Nephron progenitor cell (in vitro differentiated cells): ENCODE measurements around the gene PRUNE1.
A peak's percentile ranks its signal among the peaks of the same experiment; 100 is the strongest.

Source experiments
- DNase-seq: peaks from one replicate; pipeline ENCODE4 v3.0.0; 2021
- H3K27ac Mint-ChIP-seq: 2 replicates; pipeline ENCODE4 v1.8.0; 2021; ENCODE audit warnings: mild to moderate bottlenecking, moderate library complexity, mixed read lengths
- H3K27me3 Mint-ChIP-seq: 2 replicates; pipeline ENCODE4 v1.8.0; 2021; ENCODE audit warnings: mild to moderate bottlenecking, low read depth, mixed read lengths; ENCODE audit not compliant: poor library complexity
- H3K36me3 Mint-ChIP-seq: 2 replicates; pipeline ENCODE4 v1.8.0; 2021; ENCODE audit warnings: low read depth, mixed read lengths
- H3K4me1 Mint-ChIP-seq: 2 replicates; pipeline ENCODE4 v1.8.0; 2021; ENCODE audit warnings: mixed read lengths
- H3K4me3 Mint-ChIP-seq: 2 replicates; pipeline ENCODE4 v1.8.0; 2021; ENCODE audit warnings: mild to moderate bottlenecking, moderate library complexity, mixed read lengths
- H3K9me3 Mint-ChIP-seq: 2 replicates; pipeline ENCODE4 v1.8.0; 2021; ENCODE audit warnings: mild to moderate bottlenecking, moderate library complexity, mixed read lengths
- CTCF ChIP-seq: fragments of 200-600 bp; sonication (generic); IDR thresholded peaks from 2 replicates; pipeline ENCODE4 v1.5.0; 2021; ENCODE audit warnings: antibody characterized with exemption

The PRUNE1 gene

DNA sequence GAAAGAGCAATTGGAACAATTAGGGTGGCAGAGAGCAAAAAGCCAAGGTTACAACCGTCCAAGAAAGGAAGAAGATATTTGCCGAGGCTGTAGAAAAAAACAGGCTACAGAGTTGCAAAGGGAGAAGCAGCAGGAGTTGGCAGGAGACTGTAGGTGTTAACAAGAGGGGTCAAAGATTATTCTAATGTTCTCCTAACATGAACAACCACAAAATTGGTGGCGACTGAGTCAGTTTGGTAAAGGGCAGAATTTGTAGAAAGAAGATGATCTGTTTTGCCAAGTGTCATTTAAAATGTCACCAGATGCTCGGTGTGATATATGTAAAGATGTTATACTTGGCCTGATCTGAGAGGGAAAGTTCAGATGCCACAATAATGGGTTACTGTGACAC lies 401 bp upstream of the PRUNE1 start:
- Mint-ChIP-seq H3K4me3 (peak overlapping the region; percentile 98), H3K36me3 (no peaks in the 10 kb centered on the region), H3K27me3 (peaks cover 6% of the 10 kb centered on the region), H3K4me1 (peaks cover 76% of the 10 kb centered on the region), H3K27ac (peak overlapping the region; percentile 99), H3K9me3 (no peaks in the 10 kb centered on the region)
- DNase-seq: no peak
- TF ChIP-seq CTCF: no peak

DNA sequence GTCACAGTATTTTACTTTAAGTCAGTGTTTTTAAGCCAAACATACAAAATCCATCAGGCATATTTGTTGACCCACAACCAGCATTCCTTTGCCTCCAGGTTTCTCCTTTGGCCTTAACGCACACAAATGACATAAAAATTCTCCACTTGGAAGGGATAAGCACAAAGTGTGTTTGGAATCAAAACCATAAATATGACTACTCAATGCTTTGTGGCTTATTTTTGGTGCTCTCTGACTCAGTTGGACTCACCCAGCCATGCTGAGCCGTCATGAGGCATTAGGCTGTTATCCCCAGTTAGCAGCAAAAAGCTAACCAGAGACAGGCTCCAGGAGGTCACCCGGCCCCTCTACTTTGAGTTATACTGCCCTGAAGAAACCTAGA lies 948 bp downstream of the PRUNE1 start:
- Mint-ChIP-seq H3K36me3 (no peaks in the 10 kb centered on the region), H3K27ac (no peak overlapping the region), H3K4me1 (peaks cover 83% of the 10 kb centered on the region), H3K9me3 (no peaks in the 10 kb centered on the region), H3K4me3 (peak overlapping the region; percentile 98), H3K27me3 (peaks cover 6% of the 10 kb centered on the region)
- TF ChIP-seq CTCF: no peak
- DNase-seq: no peak

GRCh38 chr1:151009674-151010345 lies 1.6 kb downstream of the PRUNE1 start:
- Mint-ChIP-seq H3K4me3 (peak overlapping the region; percentile 98), H3K36me3 (no peaks in the 10 kb centered on the region), H3K4me1 (peaks cover 79% of the 10 kb centered on the region), H3K27ac (no peak overlapping the region), H3K27me3 (peaks cover 6% of the 10 kb centered on the region), H3K9me3 (no peaks in the 10 kb centered on the region)
- DNase-seq: no peak
- TF ChIP-seq CTCF: no peak

DNA sequence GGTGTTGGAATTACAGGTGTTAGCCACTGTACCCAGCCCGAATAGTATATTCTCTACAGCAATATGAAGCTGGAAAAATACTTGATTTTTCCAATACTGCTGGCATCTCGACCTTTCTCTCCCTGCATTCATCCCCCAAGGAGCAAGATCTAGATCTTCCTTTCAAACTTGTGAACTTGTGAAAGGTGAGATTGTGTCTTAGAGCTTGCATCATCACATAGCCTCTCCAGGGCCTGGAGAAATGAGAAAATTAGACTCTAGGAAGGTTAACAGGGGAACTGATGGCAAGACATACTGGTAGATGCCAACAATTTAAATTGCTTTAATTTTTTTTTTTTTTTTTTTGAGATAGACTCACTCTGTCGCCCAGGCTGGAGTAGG lies 2.1 kb downstream of the PRUNE1 start:
- Mint-ChIP-seq H3K4me3 (peak overlapping the region; percentile 98), H3K4me1 (peaks cover 73% of the 10 kb centered on the region), H3K36me3 (no peaks in the 10 kb centered on the region), H3K27me3 (peaks cover 6% of the 10 kb centered on the region), H3K9me3 (no peaks in the 10 kb centered on the region), H3K27ac (no peak overlapping the region)
- TF ChIP-seq CTCF: no peak
- no peak for DNase-seq

- no peak for TF ChIP-seq CTCF
- Mint-ChIP-seq H3K27ac (no peak overlapping the region), H3K4me3 (no peak overlapping the region), H3K9me3 (no peaks in the 10 kb centered on the region), H3K27me3 (peaks cover 6% of the 10 kb centered on the region), H3K4me1 (peaks cover 64% of the 10 kb centered on the region), H3K36me3 (no peaks in the 10 kb centered on the region)
- no peak for DNase-seq
Measured at GRCh38 chr1:151011154-151011850, 3.1 kb downstream of the PRUNE1 start.
